ENCODE measurements around the gene HDAC9. TPM values are rescaled to one million over a fixed set of nuclear protein-coding genes. Genes with fewer than 3 reads are reported as not detected.

The HDAC9 gene
- total RNA-seq, 1 donor: 55.0 TPM

- DNase-seq (ENCODE audit: low read depth): no peak
- no peak for TF ChIP-seq CTCF (IDR thresholded peaks at IDR 0.05; ENCODE audit: insufficient read depth, low read length)
- peak overlapping the region; percentile 56 for H3K4me3 ChIP-seq (ENCODE audit: low read depth, low read length)
These were observed 13.9 kb downstream of the HDAC9 start for GRCh38 chr7:18509481-18509880.

- no peak for DNase-seq (ENCODE audit: low read depth)
- H3K4me3 ChIP-seq (ENCODE audit: low read depth, low read length): no peak overlapping the region
These were observed 16.0 kb downstream of the HDAC9 start for GRCh38 chr7:18511351-18512140.

GRCh38 chr7:18513343-18513742 lies 17.8 kb downstream of the HDAC9 start:
- no peak overlapping the region for H3K4me3 ChIP-seq (ENCODE audit: low read depth, low read length)
- no peak for TF ChIP-seq CTCF (IDR thresholded peaks at IDR 0.05; ENCODE audit: insufficient read depth, low read length)
- DNase-seq (ENCODE audit: low read depth): no peak

More at GRCh38 chr7:18511351-18512140, 16.0 kb downstream of the HDAC9 start:
- no peak for TF ChIP-seq CTCF (IDR thresholded peaks at IDR 0.05; ENCODE audit: insufficient read depth, low read length)

GRCh38 chr7:18515067-18515466 lies 19.5 kb downstream of the HDAC9 start:
- TF ChIP-seq CTCF (IDR thresholded peaks at IDR 0.05; ENCODE audit: insufficient read depth, low read length): no peak
- peak; percentile 84 for DNase-seq (ENCODE audit: low read depth)
- no peak overlapping the region for H3K4me3 ChIP-seq (ENCODE audit: low read depth, low read length)

- no peak for TF ChIP-seq CTCF (IDR thresholded peaks at IDR 0.05; ENCODE audit: insufficient read depth, low read length)
- no peak for DNase-seq (ENCODE audit: low read depth)
- H3K4me3 ChIP-seq (ENCODE audit: low read depth, low read length): no peak overlapping the region
These were observed 22.1 kb downstream of the HDAC9 start for GRCh38 chr7:18517646-18518045.

GRCh38 chr7:18518555-18518954 lies 23.0 kb downstream of the HDAC9 start:
- no peak for TF ChIP-seq CTCF (IDR thresholded peaks at IDR 0.05; ENCODE audit: insufficient read depth, low read length)
- no peak for DNase-seq (ENCODE audit: low read depth)
- H3K4me3 ChIP-seq (ENCODE audit: low read depth, low read length): no peak overlapping the region

All from fibroblast of the aortic adventitia (primary cell).